Activated naive CD4-positive, alpha-beta T cell treated with anti-CD3 and anti-CD28 coated beads, Interleukin-2, amount 50 U/mL, for 24 hours (primary cell): ENCODE results near the gene SUMO4.

Experiments
- H3K27ac Mint-ChIP-seq: one replicate; pipeline ENCODE4 v1.8.0; 2021; ENCODE audit warnings: mild to moderate bottlenecking, mixed read lengths
- H3K27me3 Mint-ChIP-seq: one replicate; pipeline ENCODE4 v1.8.0; 2021; ENCODE audit warnings: mixed read lengths
- H3K36me3 Mint-ChIP-seq: one replicate; pipeline ENCODE4 v1.8.0; 2021; ENCODE audit warnings: mixed read lengths
- H3K4me1 Mint-ChIP-seq: one replicate; pipeline ENCODE4 v1.8.0; 2021; ENCODE audit warnings: mixed read lengths
- H3K4me3 Mint-ChIP-seq: one replicate; pipeline ENCODE4 v1.8.0; 2021; ENCODE audit warnings: mild to moderate bottlenecking, mixed read lengths
- H3K9me3 Mint-ChIP-seq: one replicate; pipeline ENCODE4 v1.8.0; 2021; ENCODE audit warnings: mixed read lengths

SUMO4 gene

GRCh38 chr6:149414009-149414408, 13.9 kb downstream of the SUMO4 start:
- Mint-ChIP-seq H3K27ac (peak overlapping the region; percentile 66), H3K4me1 (peaks cover 32% of the 10 kb centered on the region), H3K9me3 (no peaks in the 10 kb centered on the region), H3K36me3 (peaks cover 20% of the 10 kb centered on the region), H3K27me3 (no peaks in the 10 kb centered on the region), H3K4me3 (no peak overlapping the region)

DNA sequence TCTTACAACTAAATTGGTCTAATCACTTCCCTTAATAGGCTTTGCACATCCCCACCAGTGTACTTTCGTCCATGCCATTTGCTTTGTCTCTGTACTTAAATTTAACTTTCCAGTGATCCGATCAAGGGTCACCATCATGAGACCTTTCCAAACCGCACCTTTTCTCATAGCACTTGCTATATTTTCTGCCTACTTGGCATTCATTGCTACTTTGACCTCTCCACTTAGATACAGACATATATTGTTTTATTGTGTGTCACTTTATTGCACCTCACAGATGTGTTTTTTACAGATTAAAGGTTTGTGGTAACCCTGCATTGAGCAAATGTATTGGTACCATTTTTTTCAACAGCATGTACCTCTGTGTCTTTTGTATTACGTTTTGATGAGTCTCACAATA, 14.8 kb downstream of the SUMO4 start:
- Mint-ChIP-seq H3K27ac (peak overlapping the region; percentile 13), H3K36me3 (peaks cover 20% of the 10 kb centered on the region), H3K27me3 (no peaks in the 10 kb centered on the region), H3K9me3 (no peaks in the 10 kb centered on the region), H3K4me3 (no peak overlapping the region), H3K4me1 (peaks cover 35% of the 10 kb centered on the region)

DNA sequence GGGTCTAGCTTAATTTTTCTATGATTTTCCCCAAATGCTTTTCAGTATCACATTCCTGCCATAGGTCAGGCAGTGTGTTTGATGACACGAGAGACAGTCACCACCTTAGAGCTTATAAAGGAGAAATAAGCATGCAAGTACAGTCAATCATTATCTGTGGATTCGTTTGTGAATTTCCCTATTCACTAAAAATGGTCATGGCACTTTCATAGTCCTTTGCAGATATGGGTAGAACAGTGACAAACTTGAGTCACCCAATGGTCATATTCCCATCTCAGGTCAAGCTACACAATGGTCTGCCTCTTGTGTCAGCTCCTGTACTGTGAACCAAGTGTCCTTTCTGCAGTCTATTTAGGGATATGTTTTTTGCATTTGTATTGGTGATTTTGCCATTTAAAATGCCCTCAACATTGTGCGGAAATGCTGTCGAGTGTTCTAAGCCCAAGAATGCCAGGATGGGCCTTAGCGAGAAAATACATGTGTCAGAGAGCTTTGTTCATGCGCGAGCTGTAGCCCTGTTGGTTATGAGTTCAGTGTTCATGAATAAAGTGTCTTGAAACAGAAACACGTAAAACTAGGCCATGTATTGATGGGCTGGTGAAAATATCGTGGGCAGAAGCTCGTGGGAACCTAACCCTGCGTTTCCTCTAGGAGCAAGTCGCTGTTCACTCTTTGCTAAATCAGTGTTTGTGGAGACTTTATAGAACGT, 19.8 kb downstream of the SUMO4 start:
- peaks cover 23% of the 10 kb centered on the region for H3K4me1 Mint-ChIP-seq
- peaks cover 6% of the 10 kb centered on the region for H3K36me3 Mint-ChIP-seq
- H3K27ac Mint-ChIP-seq, result no peak overlapping the region
- H3K27me3 Mint-ChIP-seq, result no peaks in the 10 kb centered on the region
- no peak overlapping the region for H3K4me3 Mint-ChIP-seq
- H3K9me3 Mint-ChIP-seq, result no peaks in the 10 kb centered on the region

DNA sequence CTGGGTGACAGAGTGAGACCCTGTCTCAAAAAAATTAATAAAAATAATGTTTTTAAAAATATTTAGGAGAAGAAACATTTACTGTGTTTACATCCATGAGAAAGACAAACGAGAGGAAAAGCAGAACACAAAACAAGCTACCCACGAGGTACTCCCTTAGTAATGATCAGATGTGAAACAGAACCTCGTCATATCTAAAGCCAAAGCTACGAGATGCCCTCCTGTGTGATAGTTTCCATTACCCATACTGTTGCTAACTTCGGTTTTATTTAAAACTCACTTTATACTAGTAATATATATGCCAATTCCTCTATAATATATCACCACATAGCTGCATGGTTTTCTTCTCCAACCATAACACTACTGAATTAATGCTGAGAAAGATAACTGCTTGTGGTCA, 21.1 kb downstream of the SUMO4 start:
- Mint-ChIP-seq H3K27ac (no peak overlapping the region), H3K27me3 (no peaks in the 10 kb centered on the region), H3K4me1 (peaks cover 13% of the 10 kb centered on the region), H3K36me3 (no peaks in the 10 kb centered on the region), H3K4me3 (no peak overlapping the region), H3K9me3 (no peaks in the 10 kb centered on the region)

- no peaks in the 10 kb centered on the region for H3K27me3 Mint-ChIP-seq
These were observed 22.5 kb downstream of the SUMO4 start for GRCh38 chr6:149422581-149422980.

GRCh38 chr6:149423964-149424440, 23.9 kb downstream of the SUMO4 start:
- no peaks in the 10 kb centered on the region for H3K27me3 Mint-ChIP-seq
- H3K4me1 Mint-ChIP-seq, result peaks cover 9% of the 10 kb centered on the region
- H3K4me3 Mint-ChIP-seq, result no peak overlapping the region
- no peaks in the 10 kb centered on the region for H3K36me3 Mint-ChIP-seq
- H3K27ac Mint-ChIP-seq, result no peak overlapping the region
- H3K9me3 Mint-ChIP-seq, result no peaks in the 10 kb centered on the region

More at GRCh38 chr6:149422581-149422980, 22.5 kb downstream of the SUMO4 start:
- Mint-ChIP-seq H3K36me3 (no peaks in the 10 kb centered on the region), H3K9me3 (no peaks in the 10 kb centered on the region), H3K4me3 (no peak overlapping the region), H3K27ac (no peak overlapping the region), H3K4me1 (peaks cover 12% of the 10 kb centered on the region)

- Mint-ChIP-seq H3K4me3 (no peak overlapping the region), H3K27me3 (no peaks in the 10 kb centered on the region), H3K9me3 (no peaks in the 10 kb centered on the region), H3K4me1 (peaks cover 10% of the 10 kb centered on the region), H3K36me3 (no peaks in the 10 kb centered on the region), H3K27ac (no peak overlapping the region)
These were observed 25.2 kb downstream of the SUMO4 start for GRCh38 chr6:149425224-149425623.

DNA sequence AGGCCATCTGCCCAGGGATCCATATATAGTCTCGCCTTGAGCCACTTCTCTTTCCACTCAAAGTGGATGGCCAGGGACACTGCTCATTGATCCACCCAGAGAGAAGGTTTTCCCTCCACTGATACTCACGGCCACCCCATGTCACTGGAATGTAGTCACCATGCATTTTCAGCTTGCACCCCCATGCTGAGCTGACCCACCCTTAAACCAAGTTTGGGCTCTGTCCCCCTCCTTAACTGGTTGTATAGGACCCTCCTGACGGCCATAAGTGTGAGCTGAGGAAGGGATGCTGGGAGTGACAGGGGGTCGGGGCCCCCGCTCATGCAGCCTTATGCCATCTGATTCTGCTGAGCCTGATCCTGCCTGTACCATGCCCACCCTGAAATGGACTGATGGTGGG, 25.7 kb downstream of the SUMO4 start:
- no peaks in the 10 kb centered on the region for H3K36me3 Mint-ChIP-seq
- H3K4me3 Mint-ChIP-seq, result no peak overlapping the region
- H3K4me1 Mint-ChIP-seq, result peaks cover 6% of the 10 kb centered on the region
- no peak overlapping the region for H3K27ac Mint-ChIP-seq
- H3K9me3 Mint-ChIP-seq, result no peaks in the 10 kb centered on the region
- H3K27me3 Mint-ChIP-seq, result no peaks in the 10 kb centered on the region

DNA sequence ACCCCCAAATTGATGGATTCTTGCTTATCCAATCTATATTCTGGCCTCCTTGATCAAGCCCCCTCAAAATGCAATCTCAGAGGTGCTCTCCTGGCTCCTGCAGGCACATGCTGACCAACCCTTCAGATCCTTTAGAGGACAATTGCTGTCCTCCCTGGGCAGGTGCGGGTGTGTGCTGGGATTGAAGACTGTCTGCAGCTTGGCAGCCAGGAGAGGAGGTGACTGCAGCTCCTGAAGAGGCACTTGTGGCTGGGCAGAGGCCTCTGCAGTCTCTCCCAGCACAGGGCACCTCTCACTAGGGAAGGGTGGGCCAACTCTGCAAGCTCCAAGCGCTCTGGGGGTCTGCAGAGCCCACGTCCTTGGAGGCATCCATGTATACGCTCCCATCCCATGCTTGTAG, 28.5 kb downstream of the SUMO4 start:
- Mint-ChIP-seq H3K4me1 (peaks cover 10% of the 10 kb centered on the region), H3K9me3 (no peaks in the 10 kb centered on the region), H3K27ac (no peak overlapping the region), H3K27me3 (no peaks in the 10 kb centered on the region), H3K36me3 (no peaks in the 10 kb centered on the region), H3K4me3 (no peak overlapping the region)

DNA sequence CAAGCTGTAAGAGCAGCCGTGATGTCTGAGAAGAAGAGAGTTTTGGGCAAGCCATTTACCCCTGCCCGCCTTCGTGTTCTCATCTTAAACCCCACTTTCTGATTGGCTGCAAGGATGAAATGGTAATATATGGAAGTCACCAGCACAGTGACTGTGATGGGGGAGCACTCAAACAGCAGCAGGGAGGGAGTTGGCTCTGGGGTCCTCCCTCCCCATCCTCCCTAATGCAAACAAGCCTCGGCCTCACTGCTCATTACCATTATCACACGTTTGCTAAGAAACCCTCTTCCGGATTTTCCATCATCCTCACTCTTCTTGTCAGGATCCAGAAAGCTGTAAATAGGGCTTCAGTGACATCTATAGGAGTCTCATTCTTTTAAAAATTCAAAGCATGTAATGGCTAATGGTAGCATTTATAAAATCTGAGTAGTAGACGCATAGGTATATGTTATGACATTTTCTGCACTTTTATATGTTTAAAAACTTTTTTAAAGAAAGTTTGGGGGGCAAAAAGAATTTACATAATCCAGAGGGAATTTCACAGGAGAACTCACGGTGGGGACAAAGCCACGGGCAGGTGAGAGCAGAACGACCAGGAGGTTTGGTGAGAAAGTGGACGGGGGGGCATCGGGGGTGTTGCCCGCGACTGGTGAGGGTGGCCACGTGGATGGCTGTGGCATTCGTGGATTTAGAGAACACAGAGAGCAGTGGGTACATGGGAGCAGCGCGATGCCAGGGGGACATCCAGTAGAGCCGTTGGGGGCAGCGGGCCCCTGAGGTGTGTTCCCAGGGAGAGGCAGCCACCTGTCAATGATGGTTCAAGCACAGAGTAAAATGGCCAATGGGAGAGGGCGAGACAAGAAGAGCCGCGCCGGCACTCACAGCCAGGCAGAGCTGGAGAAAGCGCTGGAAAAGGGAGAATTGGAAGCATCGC, 29.6 kb downstream of the SUMO4 start:
- H3K9me3 Mint-ChIP-seq, result no peaks in the 10 kb centered on the region
- H3K4me3 Mint-ChIP-seq, result no peak overlapping the region
- H3K4me1 Mint-ChIP-seq, result peaks cover 10% of the 10 kb centered on the region
- H3K36me3 Mint-ChIP-seq, result no peaks in the 10 kb centered on the region
- H3K27ac Mint-ChIP-seq, result no peak overlapping the region
- no peaks in the 10 kb centered on the region for H3K27me3 Mint-ChIP-seq

DNA sequence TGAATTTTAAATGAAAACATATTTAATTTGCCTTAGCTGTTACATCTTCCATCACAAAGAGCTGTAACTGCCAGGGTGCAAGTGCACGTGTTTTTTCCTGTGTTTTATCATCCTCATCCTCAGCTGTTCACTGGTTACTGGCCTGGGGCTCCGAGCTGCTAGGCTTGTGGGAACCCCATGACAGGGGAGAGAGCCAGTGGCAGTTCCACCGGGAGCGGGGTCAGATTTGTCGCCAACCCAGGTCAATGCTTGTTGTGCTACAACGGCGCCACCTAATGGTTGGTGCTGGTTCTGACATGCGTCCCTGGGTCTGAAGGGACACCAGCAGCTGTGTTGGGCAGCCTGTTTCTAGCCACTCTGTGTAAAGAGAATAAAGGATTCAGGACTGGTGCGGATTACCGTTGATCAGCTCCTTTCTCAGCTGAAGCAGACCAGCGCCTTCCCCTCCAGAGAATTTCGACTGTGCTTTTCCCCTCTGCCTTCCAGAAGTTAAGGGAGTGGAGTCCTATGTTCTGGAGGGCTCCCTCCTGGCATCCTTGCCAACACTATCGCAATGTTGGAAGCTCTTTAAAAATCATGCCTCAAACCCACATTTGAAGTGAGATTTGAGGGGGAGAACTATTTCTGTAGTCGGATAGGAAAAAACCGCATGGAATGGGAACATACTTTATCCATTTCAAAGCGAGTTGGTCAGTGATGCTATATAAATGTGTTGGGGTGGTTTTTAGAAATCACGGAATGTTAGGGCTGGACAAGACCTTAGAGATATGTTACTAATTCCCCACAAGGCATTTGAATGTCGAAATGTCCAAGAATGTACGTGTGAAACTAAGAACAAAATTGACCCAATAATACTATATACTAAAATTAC, 32.1 kb downstream of the SUMO4 start:
- Mint-ChIP-seq H3K9me3 (no peaks in the 10 kb centered on the region), H3K4me1 (peaks cover 13% of the 10 kb centered on the region), H3K27ac (peak overlapping the region; percentile 68), H3K4me3 (peak overlapping the region; percentile 76), H3K36me3 (no peaks in the 10 kb centered on the region), H3K27me3 (no peaks in the 10 kb centered on the region)

GRCh38 chr6:149433405-149433804, 33.3 kb downstream of the SUMO4 start:
- Mint-ChIP-seq H3K9me3 (no peaks in the 10 kb centered on the region), H3K4me1 (peaks cover 23% of the 10 kb centered on the region), H3K4me3 (no peak overlapping the region), H3K36me3 (no peaks in the 10 kb centered on the region), H3K27ac (no peak overlapping the region), H3K27me3 (no peaks in the 10 kb centered on the region)

GRCh38 chr6:149433881-149434280, 33.8 kb downstream of the SUMO4 start:
- Mint-ChIP-seq H3K27me3 (no peaks in the 10 kb centered on the region), H3K4me3 (no peak overlapping the region), H3K27ac (peak overlapping the region; percentile 23), H3K9me3 (no peaks in the 10 kb centered on the region), H3K4me1 (peaks cover 23% of the 10 kb centered on the region), H3K36me3 (no peaks in the 10 kb centered on the region)

DNA sequence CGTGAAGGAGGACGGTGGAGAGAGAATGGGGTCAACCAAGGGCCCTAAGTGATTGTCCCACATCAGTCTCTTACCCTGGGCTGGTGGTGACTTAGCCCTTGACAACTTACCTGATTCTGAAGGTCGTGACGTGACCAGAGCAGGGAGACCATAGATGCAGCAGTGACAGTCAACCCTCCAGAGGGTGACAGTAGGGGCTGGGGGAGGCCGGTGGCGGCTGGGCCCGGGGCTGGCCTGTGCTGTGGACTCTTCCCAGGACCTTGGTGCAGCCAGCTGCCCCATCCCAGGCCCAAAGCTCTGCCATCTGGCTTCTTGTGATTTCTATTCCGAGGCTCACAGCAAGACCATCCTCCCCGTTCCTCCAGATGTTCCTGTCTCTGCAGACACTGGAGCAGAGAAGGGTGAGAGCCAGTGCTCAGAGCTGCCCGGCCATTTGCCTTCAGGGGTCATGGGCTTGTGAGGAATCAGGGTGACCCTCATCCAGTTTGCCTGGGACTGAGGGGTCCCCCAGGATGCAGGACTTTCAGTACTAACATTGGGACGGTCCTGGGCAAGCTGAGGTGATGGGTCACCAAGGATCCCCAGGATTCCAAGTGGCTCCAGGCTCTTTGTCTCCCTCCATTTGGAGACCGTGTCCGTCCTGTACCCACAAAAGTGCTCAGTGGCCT, 36.0 kb downstream of the SUMO4 start:
- peaks cover 18% of the 10 kb centered on the region for H3K4me1 Mint-ChIP-seq
- no peaks in the 10 kb centered on the region for H3K27me3 Mint-ChIP-seq
- H3K9me3 Mint-ChIP-seq, result no peaks in the 10 kb centered on the region
- H3K27ac Mint-ChIP-seq, result no peak overlapping the region
- H3K36me3 Mint-ChIP-seq, result no peaks in the 10 kb centered on the region
- no peak overlapping the region for H3K4me3 Mint-ChIP-seq

DNA sequence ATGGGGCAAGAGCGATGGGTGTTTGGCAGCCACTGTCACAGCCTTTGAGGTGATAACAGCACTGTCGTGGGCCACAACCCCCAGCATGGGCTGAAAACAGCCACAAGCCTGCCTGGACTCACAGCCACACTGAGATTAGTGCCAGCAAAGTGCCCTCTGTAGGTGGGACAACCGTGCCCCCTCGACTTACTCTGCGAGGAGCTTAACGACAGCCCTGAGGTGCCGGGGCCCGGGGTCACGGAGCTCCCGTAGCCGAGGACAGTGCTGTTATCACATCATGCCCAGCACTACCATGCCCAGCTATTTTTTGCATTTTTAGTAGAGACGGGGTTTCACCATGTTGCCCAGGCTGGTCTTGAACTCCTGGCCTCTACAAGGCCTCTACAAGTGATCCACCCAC, 36.6 kb downstream of the SUMO4 start:
- H3K36me3 Mint-ChIP-seq, result no peaks in the 10 kb centered on the region
- no peak overlapping the region for H3K4me3 Mint-ChIP-seq
- peaks cover 18% of the 10 kb centered on the region for H3K4me1 Mint-ChIP-seq
- no peaks in the 10 kb centered on the region for H3K9me3 Mint-ChIP-seq
- H3K27me3 Mint-ChIP-seq, result no peaks in the 10 kb centered on the region
- H3K27ac Mint-ChIP-seq, result no peak overlapping the region
